Subcutaneous adipose tissue (tissue), 4 donors: ENCODE measurements around the gene PDE11A. TPM values are rescaled to one million over a fixed set of nuclear protein-coding genes. Genes with fewer than 3 reads are reported as not detected.

Experiments used
- CTCF ChIP-seq: fragments of 450-650 bp; IDR thresholded peaks from one replicate; pipeline ENCODE4 v1.5.1; 2016; ENCODE audit warnings: low read depth, mild to moderate bottlenecking, control low read depth, antibody characterized with exemption, moderate library complexity
- total RNA-seq, 4 donors: library from RNA; depleted of rRNA; stranded (reverse); fragments of >200 nt; gene quantifications; one replicate each; pipeline ENCODE4 v1.1.0, GENCODE V29; 2016

Gene PDE11A
- total RNA-seq, 4 donors from 2014 or later, result 0.33 to 1.2 (median 1.1) TPM; not detected in 1

- TF ChIP-seq CTCF, result no peak
Measured at GRCh38 chr2:178072000-178072382, 586 bp downstream of the PDE11A start.

GRCh38 chr2:178070824-178071223 is 1.8 kb downstream of the PDE11A start:
- TF ChIP-seq CTCF, result no peak

GRCh38 chr2:178069551-178069950 is 3.0 kb downstream of the PDE11A start:
- TF ChIP-seq CTCF, result no peak

GRCh38 chr2:178068823-178069454 is 3.6 kb downstream of the PDE11A start:
- TF ChIP-seq CTCF, result no peak

- no peak for TF ChIP-seq CTCF
Measured at GRCh38 chr2:178066890-178067669, 5.5 kb downstream of the PDE11A start.

- TF ChIP-seq CTCF, result no peak
Measured at GRCh38 chr2:178066324-178066723, 6.3 kb downstream of the PDE11A start.

- no peak for TF ChIP-seq CTCF
Measured at GRCh38 chr2:178059681-178060080, 12.9 kb downstream of the PDE11A start.
